Kidney (tissue), 14 donors: ENCODE results near the gene UTP3. TPM values are rescaled to one million over a fixed set of nuclear protein-coding genes. Genes with fewer than 3 reads are reported as not detected.

Source experiments
- DNase-seq, 5 donors: peaks; one replicate each; pipeline ENCODE4 v3.0.0-alpha.2; 2013 to 2020
- FAIRE-seq: peaks from 2 replicates; lab custom pipeline; 2012; peaks lifted over from hg19 to GRCh38; lab: Jason Lieb, UNC
- H3K27ac ChIP-seq, 2 donors: one replicate each; pipeline ENCODE4 v1.7.0; 2013; ENCODE audit warnings: low read depth in 2 of 2, low read length in 2 of 2, inconsistent platforms in 1 of 2
- H3K27me3 ChIP-seq: one replicate; pipeline ENCODE4 v1.7.1; 2013; ENCODE audit warnings: low read length, inconsistent platforms; ENCODE audit not compliant: control insufficient read depth, insufficient read depth
- H3K36me3 ChIP-seq, 3 donors: one replicate each; pipeline versions ENCODE4 v1.7.0 to v1.7.1; 2013; ENCODE audit warnings: low read length in 3 of 3, control low read depth in 1 of 3, inconsistent platforms in 1 of 3; ENCODE audit not compliant: insufficient read depth in 3 of 3, control insufficient read depth in 2 of 3
- H3K4me1 ChIP-seq, 3 donors: one replicate each; pipeline versions ENCODE4 v1.7.0 to v1.7.1; 2013; ENCODE audit warnings: low read length in 3 of 3, inconsistent platforms in 1 of 3, low read depth in 1 of 3; ENCODE audit not compliant: control insufficient read depth in 2 of 3, insufficient read depth in 2 of 3
- H3K4me3 ChIP-seq, 3 donors: one replicate each; pipeline versions ENCODE4 v1.7.0 to v1.8.1; 2013; ENCODE audit warnings: low read length in 3 of 3, control low read depth in 1 of 3, inconsistent platforms in 1 of 3
- H3K9ac ChIP-seq, 3 donors: one replicate each; pipeline versions ENCODE4 v1.7.0 to v1.7.1; 2013; ENCODE audit warnings: low read length in 3 of 3, control low read depth in 1 of 3, inconsistent platforms in 1 of 3
- H3K9me3 ChIP-seq, 3 donors: one replicate each; pipeline versions ENCODE4 v1.7.0 to v1.7.1; 2013; ENCODE audit warnings: low read length in 3 of 3, control low read depth in 1 of 3, inconsistent platforms in 1 of 3; ENCODE audit not compliant: control insufficient read depth in 2 of 3, insufficient read depth in 1 of 3
- CTCF ChIP-seq: IDR thresholded peaks from 3 replicates; pipeline ENCODE4 v1.5.1; 2012; ENCODE audit warnings: mild to moderate bottlenecking, moderate library complexity, borderline replicate concordance; ENCODE audit not compliant: insufficient read depth; ENCODE audit errors: extremely low read depth
- intact Hi-C: fragments of 100-400 bp; cut with DNase I; formaldehyde crosslinking; loops from one replicate; pipeline ENCODE4 v1.11.1; 2022
- polyA plus RNA-seq: library from polyadenylated mRNA; stranded (reverse); fragments of 350-450 nt; fragmentation: Illumina TruSeq; extraction: RNeasy Lipid Tissue Mini Kit (QIAGEN cat#74804); gene quantifications from one replicate; pipeline ENCODE4 v1.2.3, GENCODE V29; 2014; ENCODE audit warnings: low read depth, low replicate concordance; ENCODE audit not compliant: insufficient read depth
- total RNA-seq: library from RNA; stranded (reverse); fragmentation: NEBNext Ultra II Directional; extraction: Animal tissue kit (Norgen Biotek cat#: 25700); gene quantifications from one replicate; pipeline ENCODE4 v1.2.1, GENCODE V29; 2021
- donor health status: control.
- donor health status: control.
- donor health status: control.
- donor health status: control.
- donor health status: control.
- donor health status: DM: yes; HTN: yes; CAD: no.
- donor health status: Normal renal cell carcinoma (clear cell type).

The UTP3 gene
- total and polyA plus RNA-seq, 2 donors from 2014 or later: 25.8 to 28.6 TPM

- TF ChIP-seq CTCF: no peak
- Histone ChIP-seq H3K27ac (no peak overlapping the region), H3K4me3 (no peak overlapping the region), H3K9ac (no peak overlapping the region), H3K27me3 (no peaks in the 10 kb centered on the region), H3K36me3 (no peaks in the 10 kb centered on the region), H3K9me3 (no peaks in the 10 kb centered on the region), H3K4me1 (peaks cover 0 to 5% (median 0%) of the 10 kb centered on the region in 3 donors)
- DNase-seq (no peak), FAIRE-seq (no peak)
- intact Hi-C loops: no loop called here
These were observed 13.6 kb upstream of the UTP3 start for GRCh38 chr4:70674731-70675130.

GRCh38 chr4:70676554-70677090 is 11.7 kb upstream of the UTP3 start:
- TF ChIP-seq CTCF: no peak
- no peak overlapping the region for H3K27ac ChIP-seq
- no peaks in the 10 kb centered on the region for H3K36me3 ChIP-seq
- no peak overlapping the region for H3K9ac ChIP-seq
- H3K27me3 ChIP-seq: no peaks in the 10 kb centered on the region
- FAIRE-seq (no peak), DNase-seq (no peak)
- no peaks in the 10 kb centered on the region for H3K4me1 ChIP-seq
- H3K4me3 ChIP-seq: no peak overlapping the region
- intact Hi-C loops: no loop called here
- H3K9me3 ChIP-seq: no peaks in the 10 kb centered on the region

- no peaks in the 10 kb centered on the region for H3K4me1 ChIP-seq
- FAIRE-seq (no peak), DNase-seq (no peak)
- no peaks in the 10 kb centered on the region for H3K27me3 ChIP-seq
- intact Hi-C loops: no loop called here
- H3K36me3 ChIP-seq: no peaks in the 10 kb centered on the region
- TF ChIP-seq CTCF: no peak
- H3K9ac ChIP-seq: no peak overlapping the region
- no peaks in the 10 kb centered on the region for H3K9me3 ChIP-seq
- H3K27ac ChIP-seq: no peak overlapping the region
- no peak overlapping the region for H3K4me3 ChIP-seq
These were observed 9.8 kb upstream of the UTP3 start for GRCh38 chr4:70678383-70678999.
